Psoas muscle (tissue), 8 donors: ENCODE results near the gene DMAC1. TPM values are rescaled to one million over a fixed set of nuclear protein-coding genes. Genes with fewer than 3 reads are reported as not detected.

Experiments
- ATAC-seq, 4 donors: fragments of 200-7000 bp; cut with Tn5 transposase; one replicate each; pipeline ENCODE4 v1.9.1; 2020; ENCODE audit warnings: moderate library complexity in 3 of 4, mild to moderate bottlenecking in 2 of 4
- DNase-seq, 2 donors: peaks; one replicate each; pipeline ENCODE4 v3.0.0-alpha.2; 2020
- H3K27ac ChIP-seq: fragments of 200-600 bp; one replicate; pipeline ENCODE4 v1.8.0; 2022
- H3K27me3 ChIP-seq, 3 donors: fragments of 200-600 bp in 1 of 3; one replicate each; pipeline versions ENCODE4 v1.6.1 to v1.8.0; 2013 to 2022; ENCODE audit warnings: low read length in 2 of 3, mild to moderate bottlenecking in 2 of 3, moderate library complexity in 1 of 3; ENCODE audit not compliant: insufficient read depth in 3 of 3
- H3K36me3 ChIP-seq, 2 donors: fragments of 200-600 bp in 1 of 2; one replicate each; pipeline versions ENCODE4 v1.6.1 to v1.8.0; 2013 to 2022; ENCODE audit warnings: low read depth in 1 of 2, mild to moderate bottlenecking in 1 of 2, moderate library complexity in 1 of 2; ENCODE audit not compliant: insufficient read depth in 1 of 2
- H3K4me1 ChIP-seq: fragments of 200-600 bp; one replicate; pipeline ENCODE4 v1.8.0; 2022
- H3K4me3 ChIP-seq: fragments of 200-600 bp; one replicate; pipeline ENCODE4 v1.8.0; 2022; ENCODE audit warnings: mild to moderate bottlenecking
- H3K9me3 ChIP-seq: fragments of 200-600 bp; one replicate; pipeline ENCODE4 v1.8.0; 2022
- CTCF ChIP-seq: fragments of 200-600 bp; IDR thresholded peaks from one replicate; pipeline ENCODE4 v1.8.0; 2022; ENCODE audit warnings: antibody characterized with exemption
- WGBS, 3 donors: extraction: QIAGEN DNeasy Blood & Tissue Kit; methylation state at CpG; one replicate each; pipeline versions ENCODE4 v1.1.6 to v1.1.7; 2013; 5-methylcytosine and 5-hydroxymethylcytosine counted together
- intact Hi-C, 2 donors: fragments of 100-400 bp; cut with DNase I; formaldehyde crosslinking; loops; one replicate each; pipeline versions ENCODE4 v1.11.0 to v1.14.2; 2022
- polyA plus RNA-seq, 3 donors: library from polyadenylated mRNA; stranded (reverse); fragments of 200-250 nt; gene quantifications; one replicate each; pipeline ENCODE4 v1.2.3, GENCODE V29; 2013
- total RNA-seq, 4 donors: library from RNA; stranded (reverse); fragmentation: NEBNext Ultra II Directional in 2 of 4; extraction: Animal tissue kit (Norgen Biotek cat#: 25700) in 2 of 4; gene quantifications; one replicate each; pipeline versions ENCODE4 v1.2.1 to v1.2.4, GENCODE V29; 2021 to 2023
- donor health status: healthy with polysubstance abuse.
- donor health status: DM: no; HTN: no; CAD: no; lungs with moderate emphysema.
- donor health status: Bipolar disorder and iron deficiency.
- donor health status: healthy.
- donor health status: DM: yes; HTN: yes; CAD: no.
- donor health status: DM: no; HTN: no; CAD: no.
- donor health status: DM: no; HTN: no; CAD: no.
- donor health status: DM: yes; HTN: yes; CAD: no.

Gene DMAC1
- total and polyA plus RNA-seq, 7 donors: 17.9 to 125 (median 86.5) TPM

DNA sequence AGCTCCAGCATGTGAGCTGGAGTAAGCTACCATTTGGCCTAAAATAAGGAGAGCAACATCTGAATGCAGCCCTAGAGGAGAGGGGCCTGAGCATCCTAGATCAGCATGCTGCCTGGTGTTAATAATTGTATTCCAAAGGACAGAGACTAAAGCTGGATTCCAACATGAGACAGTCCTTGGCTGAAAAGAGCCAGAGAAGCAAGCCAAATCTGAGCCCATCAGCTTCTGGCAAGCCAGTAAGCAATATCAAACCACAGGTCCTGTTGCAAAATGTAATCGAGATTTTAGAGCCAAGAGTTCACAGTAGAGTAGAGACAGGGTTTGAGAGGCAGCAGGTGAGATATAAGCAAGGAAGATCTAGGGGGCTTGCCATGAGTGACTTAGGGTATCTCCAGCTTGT is 42.3 kb upstream of the DMAC1 start:
- Histone ChIP-seq H3K27me3 (no peaks in the 10 kb centered on the region), H3K27ac (no peak overlapping the region), H3K4me1 (no peaks in the 10 kb centered on the region), H3K4me3 (no peak overlapping the region), H3K9me3 (no peaks in the 10 kb centered on the region), H3K36me3 (no peaks in the 10 kb centered on the region)
- intact Hi-C loops: no loop called here
- DNase-seq (no peak), ATAC-seq (no peak)
- WGBS, 3 donors: 24 to 54% (median 41%) methylated on average over 1 of the region's 1 CpG
- TF ChIP-seq CTCF: no peak

DNA sequence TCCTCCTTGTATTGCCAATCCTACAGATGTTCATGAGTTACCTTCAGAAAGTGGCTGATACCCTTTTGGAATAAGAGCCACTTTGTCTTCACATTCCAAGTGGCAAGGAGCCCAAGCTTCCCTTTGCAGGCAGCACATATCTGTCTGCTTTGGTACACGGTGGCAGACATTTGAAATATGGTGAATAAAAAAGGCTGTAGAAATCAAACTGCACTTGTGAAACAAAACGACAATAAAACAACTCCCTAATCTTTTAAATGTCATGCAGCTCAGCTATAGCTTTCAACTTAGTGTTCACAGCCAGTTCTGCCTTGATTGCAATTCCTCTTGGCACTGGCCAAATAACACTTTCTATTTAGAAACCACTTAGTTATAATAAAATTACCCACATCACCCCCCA is 35.0 kb upstream of the DMAC1 start:
- no peaks in the 10 kb centered on the region for H3K4me1 ChIP-seq
- H3K27ac ChIP-seq: no peak overlapping the region
- no peak for DNase-seq
- WGBS, 3 donors: 13 to 30% (median 15%) methylated on average over 2 of the region's 2 CpGs
- H3K9me3 ChIP-seq: no peaks in the 10 kb centered on the region
- H3K36me3 ChIP-seq: no peaks in the 10 kb centered on the region
- no peak for TF ChIP-seq CTCF
- ATAC-seq: no peak
- no peak overlapping the region for H3K4me3 ChIP-seq
- intact Hi-C loops: no loop called here
- H3K27me3 ChIP-seq: no peaks in the 10 kb centered on the region

GRCh38 chr9:7828334-7828733 is 28.8 kb upstream of the DMAC1 start:
- H3K9me3 ChIP-seq: no peaks in the 10 kb centered on the region
- no peaks in the 10 kb centered on the region for H3K4me1 ChIP-seq
- no peak overlapping the region for H3K4me3 ChIP-seq
- intact Hi-C loops: no loop called here
- ATAC-seq (no peak), DNase-seq (no peak)
- H3K36me3 ChIP-seq: no peaks in the 10 kb centered on the region
- WGBS, 3 donors: 43 to 57% (median 56%) methylated on average over 1 of the region's 1 CpG
- TF ChIP-seq CTCF: no peak
- H3K27me3 ChIP-seq: no peaks in the 10 kb centered on the region
- H3K27ac ChIP-seq: no peak overlapping the region

DNA sequence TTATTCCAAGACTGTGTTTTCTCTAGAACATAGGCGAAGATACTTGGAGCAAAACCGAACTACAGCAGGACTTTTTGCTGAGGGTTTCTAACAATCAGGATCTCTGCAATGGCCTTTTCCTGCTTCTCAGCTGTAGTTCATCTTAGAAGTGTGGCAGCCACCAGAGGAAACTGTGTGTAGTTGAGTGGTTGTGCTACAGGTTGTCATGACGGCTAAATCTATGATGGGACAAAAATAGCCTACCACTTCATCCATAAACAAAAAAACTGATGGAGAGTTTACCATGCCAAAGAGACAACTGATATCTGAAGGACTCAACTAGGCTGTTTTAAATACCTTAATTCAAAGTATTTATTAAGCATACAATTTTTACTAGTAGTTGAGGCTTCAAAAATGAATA is 28.2 kb upstream of the DMAC1 start:
- DNase-seq (no peak), ATAC-seq (no peak)
- no peaks in the 10 kb centered on the region for H3K9me3 ChIP-seq
- TF ChIP-seq CTCF: no peak
- no peaks in the 10 kb centered on the region for H3K4me1 ChIP-seq
- H3K36me3 ChIP-seq: no peaks in the 10 kb centered on the region
- H3K4me3 ChIP-seq: no peak overlapping the region
- H3K27ac ChIP-seq: no peak overlapping the region
- intact Hi-C loops: no loop called here
- 69 to 84% (median 83%) methylated on average over 3 of the region's 3 CpGs for WGBS, 3 donors
- no peaks in the 10 kb centered on the region for H3K27me3 ChIP-seq

- no peaks in the 10 kb centered on the region for H3K27me3 ChIP-seq
- no peaks in the 10 kb centered on the region for H3K4me1 ChIP-seq
- no peak overlapping the region for H3K4me3 ChIP-seq
- H3K9me3 ChIP-seq: no peaks in the 10 kb centered on the region
- intact Hi-C loops: no loop called here
- H3K36me3 ChIP-seq: no peaks in the 10 kb centered on the region
- no peak for TF ChIP-seq CTCF
- H3K27ac ChIP-seq: no peak overlapping the region
- DNase-seq (no peak), ATAC-seq (no peak)
- 57 to 74% (median 70%) methylated on average over 2 of the region's 2 CpGs for WGBS, 3 donors
These were observed 27.5 kb upstream of the DMAC1 start for GRCh38 chr9:7827056-7827455.
